K562 (cell line): ENCODE results near the gene MYO16. TPM values are rescaled to one million over a fixed set of nuclear protein-coding genes. Genes with fewer than 3 reads are reported as not detected.

ENCODE experiments used
- ATAC-seq: fragments of 200-7000 bp; cut with Tn5 transposase; 3 replicates; pipeline ENCODE4 v1.9.1; 2020; ENCODE audit warnings: moderate library complexity
- BruUV-seq: library from RNA; stranded (reverse); fragments of 400-500 nt; replicated peaks from 2 replicates; lab custom pipeline; 2021; lab: Mats Ljungman, UMichigan
- CTCF ChIA-PET: fragments of 300-600 bp; formaldehyde crosslinking; extraction: SDS; loops from one replicate; lab custom pipeline; 2021; ENCODE audit warnings: low intra/inter-chr PET ratio; lab: Yijun Ruan, JAX
- POLR2A ChIA-PET: fragments of 300-600, 350-650 bp; sonication (Branson Sonifier 250); formaldehyde crosslinking; extraction: SDS; loops from one replicate; lab custom pipeline; 2021; ENCODE audit warnings: antibody characterized with exemption, inconsistent platforms; lab: Yijun Ruan, JAX
- DNase-seq, 4 experiments: peaks; one replicate each; pipeline versions ENCODE4 v3.0.0 to v3.0.0-alpha.2; 2011 to 2018; ENCODE audit warnings: low spot score in 3 of 4, mixed read lengths in 3 of 4; ENCODE audit errors: extremely low read depth in 1 of 4
- FAIRE-seq: peaks from 2 replicates; lab custom pipeline; 2011; peaks lifted over from hg19 to GRCh38; lab: Jason Lieb, UNC
- H2AFZ ChIP-seq: 2 replicates; pipeline ENCODE4 v1.6.0; 2011; ENCODE audit warnings: low read depth, low read length, control low read depth, inconsistent platforms
- H3K27ac ChIP-seq: fragments of 200-600 bp; 3 replicates; pipeline ENCODE4 v1.8.0; 2011; ENCODE audit warnings: low read depth, mild to moderate bottlenecking, control low read depth, inconsistent platforms, low read length, moderate library complexity, mixed read lengths; ENCODE audit errors: extremely low read depth
- H3K27me3 ChIP-seq, 2 experiments: fragments of 300-600 bp in 1 of 2; 2 replicates in 1 of 2; 3 replicates in 1 of 2; pipeline versions ENCODE4 v1.6.0 to v1.8.0; 2011; ENCODE audit warnings: inconsistent platforms in 2 of 2, low read length in 2 of 2, mild to moderate bottlenecking in 1 of 2, mixed read lengths in 1 of 2, moderate library complexity in 1 of 2; ENCODE audit not compliant: control insufficient read depth in 2 of 2, insufficient read depth in 2 of 2
- H3K36me3 ChIP-seq: fragments of 300-600 bp; 3 replicates; pipeline ENCODE4 v1.8.0; 2011; ENCODE audit warnings: mild to moderate bottlenecking, low read length, inconsistent platforms; ENCODE audit not compliant: control insufficient read depth, insufficient read depth
- H3K4me1 ChIP-seq, 2 experiments: fragments of 200-600 bp in 1 of 2; replicated peaks in 1 of 2; 2 replicates in 1 of 2; 3 replicates in 1 of 2; pipeline versions ENCODE4 v1.5.1 to v1.8.0; 2011; ENCODE audit warnings: inconsistent platforms in 2 of 2, low read length in 2 of 2, mild to moderate bottlenecking in 1 of 2, mixed read lengths in 1 of 2, moderate library complexity in 1 of 2; ENCODE audit not compliant: control insufficient read depth in 2 of 2, insufficient read depth in 2 of 2
- H3K4me2 ChIP-seq: 2 replicates; pipeline ENCODE4 v1.6.1; 2011; ENCODE audit warnings: low read length, control low read depth, inconsistent platforms, mixed read lengths; ENCODE audit not compliant: insufficient read depth
- H3K4me3 ChIP-seq: fragments of 200-600 bp; sonication (generic), shearing (Covaris generic); 2 replicates; pipeline ENCODE4 v1.5.1; 2016; ENCODE audit warnings: control low read depth, inconsistent platforms
- H3K79me2 ChIP-seq: fragments of 200-600 bp; 3 replicates; pipeline ENCODE4 v1.8.0; 2011; ENCODE audit warnings: low read length, inconsistent platforms; ENCODE audit not compliant: control insufficient read depth, insufficient read depth
- H3K9ac ChIP-seq, 2 experiments: 2 replicates each; pipeline versions ENCODE4 v1.6.0 to v1.6.1; 2011; ENCODE audit warnings: low read depth in 2 of 2, low read length in 2 of 2, control low read depth in 1 of 2, inconsistent platforms in 1 of 2, mild to moderate bottlenecking in 1 of 2, mixed read lengths in 1 of 2; ENCODE audit not compliant: insufficient read depth in 1 of 2
- H3K9me1 ChIP-seq: one replicate; pipeline ENCODE4 v1.6.0; 2011; ENCODE audit warnings: inconsistent platforms, mild to moderate bottlenecking, low read length, moderate library complexity; ENCODE audit not compliant: control insufficient read depth, insufficient read depth
- H3K9me3 ChIP-seq: replicated peaks from 2 replicates; pipeline ENCODE4 v1.5.1; 2011; ENCODE audit warnings: low read depth, low read length, inconsistent platforms; ENCODE audit not compliant: control insufficient read depth, insufficient read depth
- H4K20me1 ChIP-seq: replicated peaks from 2 replicates; pipeline ENCODE4 v1.6.1; 2011; ENCODE audit warnings: low read length, inconsistent platforms, mixed read lengths; ENCODE audit not compliant: control insufficient read depth, insufficient read depth
- JUNB ChIP-seq: fragments of 450-650 bp; formaldehyde crosslinking; conservative IDR thresholded peaks from 2 replicates; pipeline ENCODE4 v1.4.0; 2020; ENCODE audit warnings: mild to moderate bottlenecking
- RB1 ChIP-seq: fragments of 450-650 bp; IDR thresholded peaks from 2 replicates; pipeline ENCODE4 v1.6.1; 2017; ENCODE audit warnings: low read depth, mild to moderate bottlenecking
- SMAD2 ChIP-seq: fragments of 150-350 bp; IDR thresholded peaks from 2 replicates; pipeline ENCODE4 v1.6.1; 2014; ENCODE audit warnings: low read depth, mild to moderate bottlenecking, low read length
- SPI1 ChIP-seq: IDR thresholded peaks from 2 replicates; pipeline ENCODE4 v1.6.1; 2011; ENCODE audit warnings: low read depth, low read length, control low read depth, borderline replicate concordance
- TOE1 ChIP-seq, 2 experiments: fragments of 450-650 bp in 1 of 2; sonication (generic) in 1 of 2; formaldehyde crosslinking in 1 of 2; IDR thresholded peaks; 2 replicates each; pipeline versions ENCODE4 v1.7.1 to v1.8.0; 2016 to 2022; ENCODE audit warnings: borderline replicate concordance in 2 of 2, mild to moderate bottlenecking in 2 of 2, antibody characterized with exemption in 1 of 2, inconsistent platforms in 1 of 2, low read depth in 1 of 2, missing genetic modification reagents in 1 of 2, moderate library complexity in 1 of 2
- WGBS: fragments of 100-300 bp; shearing (Covaris generic); methylation state at CpG from one replicate; pipeline ENCODE4 v1.1.6; 2016; ENCODE audit warnings: low coverage, mixed read lengths; ENCODE audit not compliant: insufficient coverage; ENCODE audit errors: missing lambda C conversion rate; 5-methylcytosine and 5-hydroxymethylcytosine counted together
- in situ Hi-C: fragments of 300-500 bp; cut with MboI; formaldehyde crosslinking; loops from 4 replicates; pipeline ENCODE4 v1.15.0; 2018; ENCODE audit warnings: inconsistent platforms, mixed read lengths
- intact Hi-C: fragments of 100-400 bp; cut with micrococcal nuclease; formaldehyde crosslinking; loops from 2 replicates; pipeline ENCODE4 v1.14.2; 2022
- polyA plus RNA-seq, 8 experiments: library from polyadenylated mRNA; depleted of rRNA in 4 of 8; stranded (reverse) in 5 of 8; unstranded in 3 of 8; fragments of >200 nt; fragmentation: Nextera tagmentation in 2 of 8; fragmentation: Illumina TruSeq in 1 of 8; extraction: Ambion mirVana in 2 of 8; extraction: Trizol in 1 of 8; gene quantifications; 2 replicates each; pipeline versions ENCODE4 v1.2.1 to v1.2.3, GENCODE V29; 2011 to 2014; ENCODE audit warnings: inconsistent platforms in 1 of 8, missing spikeins in 1 of 8
- total RNA-seq, 7 experiments: library from RNA; depleted of rRNA in 6 of 7; stranded (reverse); fragments of >200 nt in 6 of 7; fragmentation: Illumina TruSeq in 2 of 7; extraction: Trizol in 2 of 7; gene quantifications; 2 replicates each; pipeline versions ENCODE4 v1.2.1 to v1.2.3, GENCODE V29; 2011 to 2021; ENCODE audit warnings: low replicate concordance in 1 of 7
- TF ChIP-seq, protein P1 (sequence below): sonication (generic); formaldehyde crosslinking; IDR thresholded peaks from 2 replicates; pipeline ENCODE4 v1.8.0; 2022; ENCODE audit warnings: mild to moderate bottlenecking, missing genetic modification reagents
- TF ChIP-seq, protein P2 (sequence below), 2 experiments: fragments of 250-450 bp in 1 of 2; fragments of 450-650 bp in 1 of 2; sonication (Bioruptor Pico) in 1 of 2; IDR thresholded peaks; 2 replicates each; pipeline versions ENCODE4 v1.6.1 to v1.8.0; 2016 to 2021; ENCODE audit warnings: mild to moderate bottlenecking in 2 of 2, moderate library complexity in 2 of 2, missing compliant biosample characterization in 1 of 2, missing genetic modification characterization in 1 of 2
- TF ChIP-seq, protein P3 (sequence below): fragments of 450-650 bp; IDR thresholded peaks from 2 replicates; pipeline ENCODE4 v1.6.1; 2018; ENCODE audit warnings: mild to moderate bottlenecking, low read depth; ENCODE audit not compliant: partially characterized antibody
- TF ChIP-seq, protein P4 (sequence below): IDR thresholded peaks from 3 replicates; pipeline ENCODE4 v1.6.1; 2011; ENCODE audit warnings: borderline replicate concordance, mild to moderate bottlenecking, moderate library complexity; ENCODE audit not compliant: insufficient read length; ENCODE audit errors: extremely low read depth

MYO16 gene
- total and polyA plus RNA-seq, 9 of the 15 experiments (the other 6 are each of a cell fraction or from before 2014, with no cell fraction given), result 4.3 to 45.7 (median 12.1) TPM

DNA sequence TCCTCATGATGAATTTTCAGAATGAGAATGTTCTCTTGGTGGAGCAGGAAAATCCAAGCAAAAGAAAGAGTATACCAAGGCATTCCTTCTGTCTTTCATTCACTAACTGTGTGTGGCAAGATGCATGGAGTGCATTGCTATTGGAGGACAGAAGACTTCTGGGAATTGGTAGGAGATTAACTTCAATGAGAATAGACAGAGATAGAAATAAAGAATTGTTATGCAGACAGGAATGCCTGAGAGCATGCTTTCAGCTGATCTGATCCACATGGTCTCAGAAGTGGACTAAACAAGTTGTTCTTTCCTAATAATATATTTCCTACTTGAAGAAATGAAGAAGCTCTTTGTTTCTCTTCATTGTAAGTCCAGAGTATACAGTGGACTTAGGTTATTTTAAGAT is 303.6 kb downstream of the MYO16 start:
- Histone ChIP-seq H3K79me2 (no peaks in the 10 kb centered on the region), H3K4me3 (no peak overlapping the region), H3K4me2 (no peak overlapping the region), H3K4me1 (no peaks in the 10 kb centered on the region), H3K36me3 (no peaks in the 10 kb centered on the region), H3K9me1 (no peaks in the 10 kb centered on the region), H3K9ac (no peak overlapping the region), H2AFZ (no peak overlapping the region), H3K9me3 (no peaks in the 10 kb centered on the region), H4K20me1 (no peaks in the 10 kb centered on the region), H3K27me3 (no peaks in the 10 kb centered on the region), H3K27ac (no peak overlapping the region)
- CTCF ChIA-PET, result no interaction called here
- POLR2A ChIA-PET, result no interaction called here
- in situ Hi-C loops, result no loop called here
- ATAC-seq (no peak), FAIRE-seq (no peak), DNase-seq (no peak)
- intact Hi-C loops, result no loop called here
- no peak for TF ChIP-seq RB1
- TF ChIP-seq TOE1 (IDR thresholded peaks at IDR 0.05; ENCODE audit: borderline replicate concordance), result no peak
- no peak for TF ChIP-seq TOE1 (CRISPR knock-in tag; IDR thresholded peaks at IDR 0.05; ENCODE audit: borderline replicate concordance, low read depth)
- TF ChIP-seq, protein P1, sequence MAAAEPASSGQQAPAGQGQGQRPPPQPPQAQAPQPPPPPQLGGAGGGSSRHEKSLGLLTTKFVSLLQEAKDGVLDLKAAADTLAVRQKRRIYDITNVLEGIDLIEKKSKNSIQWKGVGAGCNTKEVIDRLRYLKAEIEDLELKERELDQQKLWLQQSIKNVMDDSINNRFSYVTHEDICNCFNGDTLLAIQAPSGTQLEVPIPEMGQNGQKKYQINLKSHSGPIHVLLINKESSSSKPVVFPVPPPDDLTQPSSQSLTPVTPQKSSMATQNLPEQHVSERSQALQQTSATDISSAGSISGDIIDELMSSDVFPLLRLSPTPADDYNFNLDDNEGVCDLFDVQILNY, result no peak
- no TSS peak for BruUV-seq

DNA sequence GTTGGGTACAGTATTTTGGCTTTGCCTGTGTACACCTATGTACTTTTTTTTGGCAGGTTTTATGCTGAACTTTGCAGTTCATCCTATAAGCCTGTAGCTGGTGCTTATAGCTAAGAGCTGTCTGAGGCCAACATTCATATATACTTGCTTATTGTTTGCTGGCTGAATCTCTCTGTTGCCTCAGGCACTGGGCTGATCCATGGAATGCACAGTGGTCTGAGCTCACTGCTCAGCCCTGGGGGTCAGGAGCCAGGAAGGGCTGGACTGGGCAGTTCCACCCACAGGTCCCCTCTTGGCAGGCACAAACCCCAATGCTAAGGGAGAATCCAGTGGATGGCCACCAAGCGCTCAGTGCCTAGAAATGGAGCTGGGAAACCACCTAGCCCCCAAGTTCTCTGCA is 308.7 kb downstream of the MYO16 start:
- CTCF ChIA-PET, result no interaction called here
- no peaks in the 10 kb centered on the region for H3K9me3 ChIP-seq
- POLR2A ChIA-PET, result no interaction called here
- BruUV-seq, result no TSS peak
- DNase-seq, result no peak
- no peak overlapping the region for H3K27ac ChIP-seq
- no peaks in the 10 kb centered on the region for H3K9me1 ChIP-seq
- no peaks in the 10 kb centered on the region for H4K20me1 ChIP-seq
- no peak overlapping the region for H3K4me2 ChIP-seq
- H3K4me1 ChIP-seq, result no peaks in the 10 kb centered on the region
- H3K79me2 ChIP-seq, result no peaks in the 10 kb centered on the region
- FAIRE-seq, result no peak
- no peaks in the 10 kb centered on the region for H3K27me3 ChIP-seq
- intact Hi-C loops (no loop called here), in situ Hi-C loops (no loop called here)
- no peak overlapping the region for H3K9ac ChIP-seq
- no peaks in the 10 kb centered on the region for H3K36me3 ChIP-seq
- H2AFZ ChIP-seq, result no peak overlapping the region
- ATAC-seq, result no peak
- WGBS, result 38% methylated on average over 1 of the region's 1 CpG
- no peak overlapping the region for H3K4me3 ChIP-seq
- TF ChIP-seq, protein P2, sequence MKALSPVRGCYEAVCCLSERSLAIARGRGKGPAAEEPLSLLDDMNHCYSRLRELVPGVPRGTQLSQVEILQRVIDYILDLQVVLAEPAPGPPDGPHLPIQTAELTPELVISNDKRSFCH (CRISPR knock-in tag; IDR thresholded peaks at IDR 0.05), result no peak
- TF ChIP-seq, protein P2 (tag; IDR thresholded peaks at IDR 0.05), result no peak
- TF ChIP-seq SMAD2 (no peak), SPI1 (no peak), JUNB (CRISPR knock-in tag) (no peak)
- TF ChIP-seq, protein P3, sequence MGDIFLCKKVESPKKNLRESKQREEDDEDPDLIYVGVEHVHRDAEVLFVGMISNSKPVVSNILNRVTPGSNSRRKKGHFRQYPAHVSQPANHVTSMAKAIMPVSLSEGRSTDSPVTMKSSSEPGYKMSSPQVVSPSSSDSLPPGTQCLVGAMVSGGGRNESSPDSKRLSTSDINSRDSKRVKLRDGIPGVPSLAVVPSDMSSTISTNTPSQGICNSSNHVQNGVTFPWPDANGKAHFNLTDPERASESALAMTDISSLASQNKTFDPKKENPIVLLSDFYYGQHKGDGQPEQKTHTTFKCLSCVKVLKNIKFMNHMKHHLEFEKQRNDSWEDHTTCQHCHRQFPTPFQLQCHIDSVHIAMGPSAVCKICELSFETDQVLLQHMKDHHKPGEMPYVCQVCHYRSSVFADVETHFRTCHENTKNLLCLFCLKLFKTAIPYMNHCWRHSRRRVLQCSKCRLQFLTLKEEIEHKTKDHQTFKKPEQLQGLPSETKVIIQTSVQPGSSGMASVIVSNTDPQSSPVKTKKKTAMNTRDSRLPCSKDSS, result no peak
- TF ChIP-seq, protein P4, sequence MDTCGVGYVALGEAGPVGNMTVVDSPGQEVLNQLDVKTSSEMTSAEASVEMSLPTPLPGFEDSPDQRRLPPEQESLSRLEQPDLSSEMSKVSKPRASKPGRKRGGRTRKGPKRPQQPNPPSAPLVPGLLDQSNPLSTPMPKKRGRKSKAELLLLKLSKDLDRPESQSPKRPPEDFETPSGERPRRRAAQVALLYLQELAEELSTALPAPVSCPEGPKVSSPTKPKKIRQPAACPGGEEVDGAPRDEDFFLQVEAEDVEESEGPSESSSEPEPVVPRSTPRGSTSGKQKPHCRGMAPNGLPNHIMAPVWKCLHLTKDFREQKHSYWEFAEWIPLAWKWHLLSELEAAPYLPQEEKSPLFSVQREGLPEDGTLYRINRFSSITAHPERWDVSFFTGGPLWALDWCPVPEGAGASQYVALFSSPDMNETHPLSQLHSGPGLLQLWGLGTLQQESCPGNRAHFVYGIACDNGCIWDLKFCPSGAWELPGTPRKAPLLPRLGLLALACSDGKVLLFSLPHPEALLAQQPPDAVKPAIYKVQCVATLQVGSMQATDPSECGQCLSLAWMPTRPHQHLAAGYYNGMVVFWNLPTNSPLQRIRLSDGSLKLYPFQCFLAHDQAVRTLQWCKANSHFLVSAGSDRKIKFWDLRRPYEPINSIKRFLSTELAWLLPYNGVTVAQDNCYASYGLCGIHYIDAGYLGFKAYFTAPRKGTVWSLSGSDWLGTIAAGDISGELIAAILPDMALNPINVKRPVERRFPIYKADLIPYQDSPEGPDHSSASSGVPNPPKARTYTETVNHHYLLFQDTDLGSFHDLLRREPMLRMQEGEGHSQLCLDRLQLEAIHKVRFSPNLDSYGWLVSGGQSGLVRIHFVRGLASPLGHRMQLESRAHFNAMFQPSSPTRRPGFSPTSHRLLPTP, result no peak
